ENCODE data around the gene TDRD7.
A peak's percentile ranks its signal among the peaks of the same experiment; 100 is the strongest.
"Not testable (repeated sequence)": the region's sequence is repeated elsewhere in the genome, so short reads cannot be mapped to it uniquely, and the experiment has no call there.

The TDRD7 gene

DNA sequence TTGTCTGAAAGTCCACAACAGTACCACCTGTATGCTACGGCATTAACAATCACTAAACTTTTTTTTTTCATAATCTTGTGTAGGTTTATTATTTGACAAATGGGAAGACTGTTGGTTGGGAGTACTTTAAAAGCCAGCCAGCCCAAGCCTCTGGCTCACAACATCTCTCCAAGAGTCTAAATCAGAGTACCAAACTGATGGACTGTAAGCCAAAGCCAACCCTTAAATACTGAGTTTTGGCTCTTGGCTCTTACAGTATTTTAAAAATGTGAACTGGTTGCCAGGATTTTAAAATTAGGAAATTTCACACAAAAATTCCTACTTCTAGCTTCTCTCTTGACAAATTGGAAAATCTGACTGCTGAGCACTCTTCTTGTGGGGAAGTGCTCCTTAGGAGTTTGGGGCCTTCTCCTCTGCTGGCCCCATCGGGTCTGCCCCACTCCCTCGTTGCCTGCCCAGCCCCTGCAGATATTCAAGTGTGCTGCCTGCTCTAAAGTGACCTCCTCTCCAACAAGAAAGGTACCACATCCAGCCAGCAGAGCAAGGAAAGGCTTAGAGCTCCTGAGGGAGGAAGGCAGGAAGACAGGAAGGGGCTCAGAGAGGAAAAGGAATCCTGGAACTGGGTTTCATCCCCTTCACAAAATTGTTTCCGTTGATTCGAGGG lies 67.7 kb downstream of the TDRD7 start:
- DNase-seq, result no peak

DNA sequence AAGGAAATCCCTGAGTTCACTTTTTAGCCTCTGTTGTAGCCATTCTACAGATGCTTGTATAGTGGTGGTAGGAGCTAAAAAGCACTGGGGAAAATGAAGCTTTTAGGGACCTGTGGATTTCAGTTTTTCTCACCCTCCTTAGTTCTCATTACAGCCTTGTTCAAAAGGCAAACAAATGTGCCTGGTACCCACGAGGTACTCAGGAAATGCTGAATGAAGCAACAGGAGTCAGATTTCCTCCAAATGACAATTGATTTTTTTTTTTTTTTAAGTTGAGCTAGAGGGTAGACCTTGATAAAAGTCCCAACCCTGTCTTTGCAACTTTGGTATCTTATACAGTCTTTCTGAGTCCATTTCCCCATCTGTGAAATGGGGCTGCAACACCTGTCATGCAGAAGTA lies 68.3 kb downstream of the TDRD7 start:
- no peak for DNase-seq

DNA sequence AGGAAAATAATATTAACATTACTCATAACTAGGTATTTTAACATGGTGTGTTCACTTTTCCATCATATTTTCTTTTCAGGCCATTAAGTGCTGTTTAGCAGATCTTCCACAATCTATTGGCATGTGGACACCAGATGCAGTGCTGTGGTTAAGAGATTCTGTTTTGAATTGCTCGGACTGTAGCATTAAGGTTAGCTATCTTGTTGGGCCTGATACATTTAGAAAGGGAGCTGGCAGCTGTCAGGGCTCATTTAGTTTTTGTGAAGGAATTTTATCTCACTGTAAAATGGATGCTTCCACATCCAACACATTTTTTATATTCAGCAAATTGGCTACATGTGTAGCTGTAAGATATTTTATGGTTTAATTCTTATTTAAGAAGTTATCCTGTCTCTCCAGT lies 68.9 kb downstream of the TDRD7 start:
- no peak for DNase-seq

DNA sequence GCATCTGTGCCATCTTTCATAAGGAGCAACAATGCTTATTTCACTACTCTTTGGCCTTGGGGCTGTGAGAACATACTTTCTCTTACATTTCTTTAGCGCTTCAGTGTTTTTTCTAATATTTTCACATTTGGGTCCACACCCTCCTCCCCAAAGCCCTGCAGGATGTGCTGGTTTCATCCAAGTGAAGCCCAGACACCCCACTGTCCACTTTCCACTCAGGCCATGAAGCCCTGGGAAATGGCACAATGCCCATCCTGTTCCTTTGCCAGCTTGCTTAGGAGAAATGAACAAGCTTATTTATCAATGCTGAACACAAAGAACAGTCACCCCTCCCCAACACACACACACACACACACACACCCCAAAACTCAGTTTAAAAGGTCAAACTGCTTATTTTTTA lies 72.2 kb downstream of the TDRD7 start:
- no peak for DNase-seq

DNA sequence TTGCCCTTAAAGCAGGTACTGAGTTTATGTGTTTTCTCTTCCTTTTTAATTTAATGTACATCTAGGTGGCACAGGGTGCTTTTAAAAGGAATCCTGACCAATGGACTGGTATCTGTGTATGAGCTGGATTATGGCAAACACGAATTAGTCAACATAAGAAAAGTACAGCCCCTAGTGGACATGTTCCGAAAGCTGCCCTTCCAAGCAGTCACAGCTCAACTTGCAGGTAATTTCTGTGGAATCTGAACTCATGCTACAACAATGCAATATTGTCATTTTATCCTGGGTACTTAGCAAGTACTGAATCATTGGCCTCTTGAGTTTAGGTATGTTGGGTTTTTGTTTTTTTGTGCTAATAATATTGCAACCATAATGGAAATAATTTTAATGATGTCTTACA lies 75.2 kb downstream of the TDRD7 start:
- DNase-seq, result peak; percentile 40

DNA sequence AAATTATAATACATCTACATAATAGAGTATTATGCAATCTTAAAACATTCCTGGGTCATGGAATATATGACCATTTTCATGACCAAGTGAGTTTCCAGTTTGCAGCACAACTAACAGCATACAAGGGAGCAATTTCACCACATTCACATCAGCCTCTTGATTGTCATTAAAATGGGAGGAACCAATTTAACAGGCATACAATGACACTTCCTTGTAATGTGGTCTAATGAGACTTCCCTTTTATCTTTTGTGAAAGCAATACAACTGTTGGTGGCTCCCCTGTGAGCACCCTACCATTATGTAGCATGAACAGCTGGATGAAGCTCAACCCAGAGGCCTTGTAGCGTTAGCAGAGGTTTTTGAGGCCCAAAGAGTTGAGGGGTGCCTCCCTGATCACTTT lies 76.0 kb downstream of the TDRD7 start:
- DNase-seq, result peak; percentile 38

DNA sequence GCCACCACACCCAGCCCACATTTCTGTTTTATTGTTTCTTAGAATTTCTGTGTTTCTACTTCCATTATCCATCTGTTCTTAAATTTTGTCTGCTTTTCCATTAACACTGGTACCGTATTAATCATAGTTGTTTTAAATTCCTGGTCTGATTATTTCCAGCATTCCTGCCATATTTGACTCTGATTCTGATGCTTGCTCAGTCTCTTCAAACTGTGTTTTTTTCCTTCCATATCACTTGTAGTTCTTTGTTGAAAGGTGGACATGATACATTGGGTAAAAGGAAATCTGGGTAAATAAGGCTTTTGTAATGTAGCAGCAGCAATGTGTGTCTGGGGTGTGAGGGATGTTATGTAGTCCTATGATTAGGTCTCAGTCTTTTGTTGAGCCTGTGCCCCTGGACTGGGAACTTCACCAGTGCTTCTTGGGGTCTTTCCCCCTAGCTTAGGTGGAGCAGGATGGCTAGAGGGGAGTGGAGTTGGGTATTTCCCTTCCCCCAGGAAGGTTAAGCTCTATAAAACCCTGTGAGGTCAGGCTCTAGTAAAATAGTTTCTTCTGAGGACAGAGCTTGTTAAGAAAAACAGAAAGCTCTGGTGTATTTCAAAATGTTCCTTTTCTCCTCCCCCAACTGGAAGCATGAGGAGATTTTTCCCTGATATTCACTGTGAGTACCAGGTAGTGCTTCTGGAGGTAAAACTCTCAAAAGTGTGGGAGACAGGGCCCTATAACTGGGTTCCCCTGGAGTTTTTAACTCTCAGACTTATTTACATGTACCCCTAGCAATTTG lies 79.5 kb downstream of the TDRD7 start:
- DNase-seq, result no peak

DNA sequence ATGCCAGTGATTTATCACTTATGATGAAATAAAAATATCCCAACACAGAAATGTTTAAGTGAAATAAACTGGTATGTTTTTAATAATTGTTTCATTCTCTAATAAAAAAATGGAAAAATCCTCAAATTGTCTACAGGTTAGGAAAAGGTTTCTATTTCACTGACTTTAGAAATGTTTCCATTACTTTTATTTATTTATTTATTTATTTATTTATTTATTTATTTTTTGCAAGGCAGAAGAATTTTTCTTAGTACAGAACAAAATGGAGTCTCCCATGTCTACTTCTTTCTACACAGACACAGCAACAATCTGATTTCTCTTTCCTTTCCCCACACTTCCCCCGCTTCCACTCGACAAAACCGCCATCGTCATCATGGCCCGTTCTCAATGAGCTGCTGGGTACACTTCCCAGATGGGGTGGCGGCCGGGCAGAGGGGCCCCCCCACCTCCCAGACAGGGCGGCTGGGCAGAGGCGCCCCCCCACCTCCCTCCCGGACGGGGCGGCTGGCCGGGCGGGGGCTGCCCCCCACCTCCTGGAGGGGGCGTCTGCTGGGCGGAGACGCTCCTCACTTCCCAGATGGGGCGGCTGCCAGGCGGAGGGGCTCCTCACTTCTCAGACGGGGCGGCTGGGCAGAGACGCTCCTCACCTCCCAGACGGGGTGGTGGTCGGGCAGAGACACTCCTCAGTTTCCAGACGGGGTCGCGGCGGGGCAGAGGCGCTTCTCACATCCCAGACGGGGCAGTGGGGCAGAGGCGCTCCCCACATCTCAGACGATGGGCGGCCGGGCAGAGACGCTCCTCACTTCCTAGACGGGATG lies 85.9 kb downstream of the TDRD7 start:
- DNase-seq, result not testable (repeated sequence)

DNA sequence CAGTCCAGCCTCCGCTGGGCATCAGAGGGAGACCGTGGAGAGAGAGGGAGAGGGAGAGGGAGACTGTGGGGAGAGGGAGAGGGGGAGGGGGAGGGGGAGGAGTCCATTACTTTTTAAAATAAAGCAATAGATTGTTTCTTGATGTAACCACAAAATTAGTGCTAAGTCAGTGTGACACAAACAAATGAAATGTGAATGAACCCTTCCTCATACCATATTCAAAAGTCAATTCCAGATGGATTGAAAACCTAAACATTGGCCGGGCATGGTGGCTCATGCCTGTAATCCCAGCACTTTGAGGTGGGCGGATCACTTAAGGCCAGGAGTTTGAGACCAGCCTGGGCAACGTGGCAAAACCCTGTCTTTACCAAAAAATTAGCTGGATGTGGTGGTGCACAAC lies 87.0 kb downstream of the TDRD7 start:
- DNase-seq, result not testable (repeated sequence)

DNA sequence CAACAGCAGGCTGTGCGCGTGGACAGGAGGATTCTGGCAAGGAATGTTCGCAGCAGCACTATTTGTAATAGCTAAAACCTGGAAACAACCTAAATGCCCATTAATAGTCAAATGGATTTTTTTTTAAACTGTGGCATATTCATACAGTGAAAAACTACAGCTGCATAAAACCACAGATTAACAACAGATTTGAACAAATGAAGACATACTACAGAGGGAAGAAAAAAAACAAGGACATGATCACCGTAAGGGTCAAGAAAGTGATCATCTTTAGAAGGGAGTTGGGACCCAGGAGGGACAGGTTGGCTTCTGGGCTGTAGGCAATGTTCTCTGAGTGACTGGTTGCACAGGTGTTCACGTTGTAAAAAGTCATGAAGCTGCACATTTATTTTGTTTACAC lies 88.4 kb downstream of the TDRD7 start:
- no peak for DNase-seq

DNA sequence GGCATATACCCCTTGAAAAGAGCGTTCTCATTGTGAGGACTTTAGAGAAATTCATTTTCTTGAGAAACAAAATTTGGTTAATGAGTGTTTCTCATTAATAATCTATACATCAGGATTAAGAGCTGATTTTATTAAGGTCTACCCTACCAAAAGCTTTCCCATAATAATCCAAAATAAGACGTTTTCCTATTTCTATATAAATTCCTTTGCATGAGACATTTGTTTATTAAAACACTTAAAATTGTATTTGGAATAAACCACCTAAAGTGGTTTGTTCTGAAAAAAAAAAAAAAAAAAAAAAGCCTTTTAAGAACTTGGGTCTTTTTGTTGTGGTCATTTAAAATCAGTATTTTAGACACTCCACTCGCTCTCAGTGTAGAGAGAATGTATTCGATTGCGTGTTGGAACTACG lies 88.9 kb downstream of the TDRD7 start:
- no peak for DNase-seq

DNA sequence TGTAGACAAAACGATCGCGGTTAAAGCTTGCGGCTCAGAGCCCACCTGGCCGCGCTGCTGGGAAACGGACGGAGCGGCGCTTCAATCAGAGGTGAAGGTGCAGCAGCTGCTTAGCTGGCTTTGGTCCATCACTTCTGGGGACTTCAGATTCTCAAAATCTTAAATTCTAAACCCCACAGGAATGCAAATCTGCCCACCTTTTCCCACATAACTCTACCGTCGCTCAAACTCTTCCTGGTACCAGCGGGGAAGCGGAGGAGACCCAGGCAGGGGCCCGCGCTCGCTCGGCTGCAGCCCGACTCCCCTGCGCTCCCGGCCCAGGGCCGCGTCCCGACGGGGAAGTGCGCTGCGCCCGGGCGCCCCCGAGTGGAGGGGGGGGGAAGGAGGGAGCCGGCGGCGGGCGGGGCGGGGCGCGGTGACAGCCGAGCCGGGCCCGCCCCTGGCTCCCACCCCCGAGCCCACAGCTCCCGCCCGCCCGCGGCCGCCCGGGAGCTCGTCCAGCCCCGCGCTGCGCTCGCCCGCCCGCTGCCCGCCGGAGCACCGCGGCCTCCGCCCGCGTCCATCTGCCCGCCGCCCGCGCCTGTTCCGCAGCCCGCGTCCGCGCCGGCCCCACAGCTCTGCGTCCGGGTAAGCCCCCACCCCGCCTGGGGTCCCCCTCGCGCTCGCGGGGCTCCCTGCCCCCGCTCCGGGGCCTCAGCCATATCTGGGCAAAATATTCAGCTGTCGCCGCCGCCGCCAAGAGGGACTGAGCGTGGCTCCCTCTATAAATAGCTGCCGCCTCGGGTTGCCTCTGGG lies 89.5 kb downstream of the TDRD7 start, which contains the start of gene TMOD1:
TMOD1 (plus strand) TSS at position 490 of the 795 bp plus-strand sequence. CDS start 22,523 bp downstream, outside the sequence.
- DNase-seq, result peak; percentile 79

DNA sequence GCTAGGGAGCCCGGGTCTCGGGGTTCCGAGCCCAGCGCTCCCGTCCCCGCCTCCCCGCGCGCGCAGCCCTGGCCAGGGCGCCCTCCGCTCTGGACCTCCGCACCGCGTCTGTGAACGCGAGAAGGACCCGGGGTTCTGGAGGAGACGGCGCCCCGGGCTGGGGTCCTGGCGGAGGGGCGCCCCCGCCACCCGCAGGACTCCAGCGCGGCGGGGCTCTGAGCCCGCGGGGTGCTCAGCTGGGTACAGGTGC lies 90.0 kb downstream of the TDRD7 start:
- no peak for DNase-seq

DNA sequence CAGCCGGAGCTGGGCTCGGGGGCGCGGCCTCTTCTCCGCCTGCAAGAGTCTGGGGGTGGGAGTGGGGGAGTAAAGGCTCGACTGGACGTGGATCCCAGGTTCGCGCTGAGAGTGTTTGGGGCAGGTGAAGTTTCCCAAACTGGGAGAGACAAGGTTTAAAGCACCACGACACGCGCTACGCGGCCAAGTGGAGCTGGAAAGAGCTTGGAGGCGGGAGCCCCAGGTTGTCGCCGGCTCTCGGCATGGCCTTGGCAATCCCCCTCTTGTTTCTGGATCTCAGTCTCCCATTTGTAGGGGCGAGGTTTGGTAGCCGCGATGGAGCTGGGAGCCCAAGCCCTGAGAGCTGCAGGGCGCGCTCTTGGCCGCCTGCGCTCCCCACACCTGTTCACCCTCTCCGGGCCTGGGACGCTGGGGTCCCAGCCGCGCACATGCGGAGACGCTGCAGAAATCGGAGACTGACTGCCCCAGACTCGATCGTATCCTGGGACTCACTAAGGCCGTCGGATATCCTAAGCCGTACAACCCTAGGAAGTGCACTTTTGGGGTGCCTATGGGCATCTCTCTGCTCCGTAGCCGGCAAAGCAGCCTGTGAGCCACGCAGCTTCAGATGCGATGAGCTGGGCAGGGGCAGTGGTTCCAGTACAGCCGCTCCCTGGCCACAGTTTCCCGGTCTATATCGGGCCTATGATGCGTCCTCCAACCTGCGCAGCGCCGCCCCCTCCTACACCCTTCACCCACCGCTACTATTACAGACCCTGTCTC lies 90.5 kb downstream of the TDRD7 start:
- DNase-seq, result peak; percentile 40

DNA sequence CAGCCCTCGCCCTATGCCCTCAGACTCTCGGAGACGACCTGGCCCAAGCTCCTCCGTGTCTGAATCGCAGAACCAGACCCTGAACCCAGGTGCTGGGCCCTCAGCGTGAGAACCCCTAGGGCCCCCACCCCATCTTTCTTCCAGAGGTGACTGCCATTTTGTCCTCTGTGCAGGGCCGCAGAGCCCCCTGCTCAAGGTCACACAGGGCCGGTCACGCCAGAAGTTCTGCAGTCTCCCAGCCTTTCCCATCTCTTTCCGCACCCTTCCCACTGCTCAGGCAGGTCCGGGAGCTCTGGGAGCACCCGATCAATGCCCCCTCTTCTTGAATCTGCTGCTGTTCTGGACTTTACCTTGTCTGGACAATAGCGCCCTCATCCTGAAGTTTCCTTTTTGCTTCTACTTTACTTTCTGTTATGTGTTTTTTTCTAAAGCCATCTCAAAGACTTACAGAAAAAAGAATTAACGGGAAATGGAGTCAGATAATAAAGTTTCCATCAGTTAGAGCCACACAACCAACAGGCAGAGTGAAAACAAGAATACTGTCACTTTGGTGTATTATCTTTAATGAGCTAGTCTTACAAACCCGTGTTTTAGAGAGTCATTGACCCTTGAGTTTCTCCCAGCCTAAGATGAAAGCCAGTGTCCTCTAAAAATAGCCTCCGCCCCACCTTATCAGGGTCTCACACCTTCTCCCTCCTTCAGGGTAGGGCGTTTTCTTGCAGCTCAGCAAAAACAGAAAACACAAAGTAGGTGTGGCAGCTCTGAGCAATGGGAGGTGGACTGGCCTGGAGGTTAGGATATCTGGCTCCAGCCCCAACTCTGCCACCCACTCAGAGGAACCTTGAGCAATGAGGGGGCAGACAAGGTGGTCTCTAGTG lies 91.3 kb downstream of the TDRD7 start:
- peak; percentile 97 for DNase-seq

DNA sequence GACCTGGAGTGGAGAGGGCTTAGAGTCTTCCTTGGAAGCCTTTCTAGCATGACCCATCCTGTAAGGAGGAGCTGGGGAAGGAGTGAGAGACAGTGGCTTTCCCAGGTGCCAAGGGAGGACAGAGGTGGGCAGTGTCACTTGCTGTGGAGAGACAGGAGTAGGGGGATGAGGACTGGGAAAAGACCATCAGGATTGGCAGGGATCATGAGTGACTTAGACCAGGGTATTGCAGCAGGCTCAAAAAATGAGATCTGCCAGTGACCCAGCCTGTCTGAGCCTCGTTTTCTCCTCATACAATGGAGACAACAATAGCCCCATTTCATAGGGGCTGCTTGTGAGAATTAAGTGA lies 91.9 kb downstream of the TDRD7 start:
- no peak for DNase-seq

DNA sequence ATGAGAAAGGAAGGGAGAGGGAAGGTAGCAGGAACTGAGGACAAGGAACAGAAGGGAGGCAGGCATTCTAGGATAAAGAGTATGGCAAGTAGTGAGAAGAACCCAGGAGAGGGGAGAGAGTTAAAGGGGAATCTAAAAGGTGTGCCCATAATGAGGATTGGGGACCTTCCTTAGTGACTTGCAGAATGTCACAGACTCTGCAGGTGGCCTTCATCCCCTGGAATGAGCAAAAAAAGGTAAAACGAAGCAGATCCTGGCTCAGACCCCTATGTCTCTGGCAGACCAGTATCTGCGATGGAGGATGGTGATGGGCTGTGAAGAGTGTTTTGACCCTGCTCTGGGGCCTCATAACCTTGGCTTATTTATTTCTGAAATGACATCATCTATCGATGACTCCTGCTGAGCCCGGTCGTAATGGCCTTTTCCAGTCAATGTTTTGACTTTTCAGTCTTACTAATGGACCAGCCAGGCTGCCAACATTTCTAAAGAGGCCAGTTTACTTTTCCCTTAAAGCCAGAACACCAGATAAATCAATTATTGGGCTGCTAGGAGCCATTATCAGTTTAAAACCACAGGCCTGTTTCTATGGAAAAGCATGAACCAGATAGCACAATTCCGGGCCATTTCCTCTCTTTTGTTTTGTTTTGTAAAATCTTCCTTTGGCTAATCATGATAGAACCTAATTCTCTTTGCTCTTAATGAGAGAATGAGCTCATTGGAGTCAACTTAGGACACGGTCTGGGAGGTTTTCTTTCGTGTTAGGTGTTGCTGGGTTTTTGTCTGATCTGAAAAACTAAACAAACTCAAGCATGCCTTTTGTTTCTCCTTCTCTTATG lies 92.7 kb downstream of the TDRD7 start:
- DNase-seq, result no peak

DNA sequence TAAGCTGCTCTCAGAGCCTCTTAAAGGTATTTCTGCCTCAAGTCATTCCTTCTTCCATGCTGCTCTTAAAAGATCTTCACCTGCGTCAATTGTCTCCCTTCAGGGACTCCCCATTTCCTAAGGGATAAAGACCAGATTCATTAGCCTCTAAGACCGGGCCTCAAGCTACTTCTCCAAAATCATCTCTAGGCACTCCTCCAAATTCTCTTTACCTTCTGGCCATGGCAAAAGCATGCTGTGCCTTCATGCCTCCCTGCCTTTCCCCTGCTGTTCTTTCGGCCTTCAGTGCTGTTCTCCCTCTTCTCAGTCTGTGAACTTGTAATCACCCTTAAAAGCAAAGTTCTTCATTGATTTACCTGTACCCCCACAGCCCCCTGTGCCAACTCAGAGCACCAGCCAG lies 93.9 kb downstream of the TDRD7 start:
- DNase-seq, result no peak

DNA sequence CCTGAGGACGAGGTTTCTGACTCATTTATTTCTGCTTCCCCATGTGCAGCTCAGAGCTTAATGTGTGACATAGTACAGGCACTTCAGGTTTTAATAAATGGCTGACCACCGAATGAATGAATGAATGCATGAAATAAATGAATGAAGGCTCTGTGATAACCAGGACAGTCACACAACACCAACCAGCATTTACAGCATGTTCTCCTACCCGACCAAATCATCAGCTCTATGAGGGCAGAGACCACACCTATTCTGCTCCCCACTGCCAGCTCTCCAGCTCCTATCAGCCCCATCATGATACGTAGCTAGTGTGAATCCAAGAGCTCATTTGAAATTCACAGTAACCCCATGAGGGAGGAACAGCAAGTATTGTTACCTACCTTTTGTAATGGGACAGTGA lies 94.4 kb downstream of the TDRD7 start:
- DNase-seq, result peak; percentile 46

DNA sequence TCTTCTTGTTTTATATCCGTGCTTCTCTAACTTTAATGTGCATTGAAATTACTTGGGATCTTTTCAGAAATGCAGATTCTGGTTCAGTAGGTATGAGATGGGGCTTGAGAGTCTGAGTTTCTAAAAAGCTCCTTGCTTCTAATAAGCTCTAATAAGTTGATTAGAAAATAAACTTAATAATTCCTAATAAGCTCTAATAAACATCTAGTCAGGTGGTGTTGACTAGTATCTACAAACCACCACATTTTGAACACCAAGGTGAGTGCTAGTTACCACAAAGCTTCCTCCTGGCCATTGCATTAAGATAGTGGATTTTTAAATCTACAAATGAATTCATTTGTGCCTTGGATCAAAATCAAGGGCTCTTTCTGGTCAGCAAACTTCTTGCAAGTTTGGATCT lies 94.9 kb downstream of the TDRD7 start:
- no peak for DNase-seq
